ENCODE results near the gene TTC28.
"Not testable (repeated sequence)": the region's sequence is repeated elsewhere in the genome, so short reads cannot be mapped to it uniquely, and the experiment has no call there.

Gene TTC28

DNA sequence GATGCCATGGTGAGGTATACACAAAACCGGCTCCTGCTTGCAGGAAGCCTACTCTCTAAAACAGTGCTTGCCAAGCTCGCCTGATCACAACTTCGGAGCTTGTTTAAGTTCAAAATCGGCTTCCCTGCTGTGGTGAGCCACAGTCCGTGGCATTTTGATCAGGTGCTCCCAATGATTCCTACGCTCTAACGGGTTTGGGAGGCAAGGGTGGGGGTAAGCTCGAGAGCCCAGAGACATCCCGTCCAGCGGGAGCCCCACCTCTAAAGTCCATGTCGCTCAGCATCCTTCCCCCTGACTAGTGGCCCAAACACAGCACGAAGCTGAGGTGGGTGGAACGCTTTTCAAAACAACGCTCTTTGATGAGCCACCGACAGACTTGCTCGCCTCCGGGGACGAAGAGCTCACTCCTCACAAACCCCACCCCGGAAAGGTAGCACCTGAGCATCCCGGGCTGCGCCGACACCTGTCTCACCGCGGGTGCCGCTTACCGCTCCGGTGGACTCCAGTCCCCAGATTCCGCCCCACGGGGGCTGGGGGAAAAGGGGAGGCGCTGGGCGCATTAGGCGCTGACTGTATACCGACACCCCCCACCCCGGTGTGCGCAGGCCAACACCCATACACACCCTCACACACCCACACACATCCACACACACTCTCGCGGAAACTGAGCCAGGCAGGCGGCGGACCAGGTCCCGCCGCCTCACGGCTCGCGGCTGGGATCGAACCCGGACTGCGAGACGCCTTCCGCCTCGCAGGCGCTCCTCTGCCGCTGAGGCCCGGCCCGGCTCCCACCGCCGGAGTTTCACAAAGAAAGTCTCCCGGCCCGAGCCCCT, 646 bp downstream of the TTC28 start (continued):
- TF ChIP-seq, protein P1, sequence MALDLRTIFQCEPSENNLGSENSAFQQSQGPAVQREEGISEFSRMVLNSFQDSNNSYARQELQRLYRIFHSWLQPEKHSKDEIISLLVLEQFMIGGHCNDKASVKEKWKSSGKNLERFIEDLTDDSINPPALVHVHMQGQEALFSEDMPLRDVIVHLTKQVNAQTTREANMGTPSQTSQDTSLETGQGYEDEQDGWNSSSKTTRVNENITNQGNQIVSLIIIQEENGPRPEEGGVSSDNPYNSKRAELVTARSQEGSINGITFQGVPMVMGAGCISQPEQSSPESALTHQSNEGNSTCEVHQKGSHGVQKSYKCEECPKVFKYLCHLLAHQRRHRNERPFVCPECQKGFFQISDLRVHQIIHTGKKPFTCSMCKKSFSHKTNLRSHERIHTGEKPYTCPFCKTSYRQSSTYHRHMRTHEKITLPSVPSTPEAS (tag by site-specific recombination; IDR thresholded peaks at IDR 0.05), result peak; percentile 71
- TF ChIP-seq ZNF335 (tag by site-specific recombination; conservative IDR thresholded peaks at IDR 0.05) (peak; percentile 25), ZBTB17 (tag by site-specific recombination; IDR thresholded peaks at IDR 0.05) (peak; percentile 62; the same call in 1 of the 2 replicates), EGR2 (tag by site-specific recombination; IDR thresholded peaks at IDR 0.05; ENCODE audit: low read depth) (peak; percentile 71; the same call in 1 of the 2 replicates), ZFHX2 (tag by site-specific recombination; conservative IDR thresholded peaks at IDR 0.05) (peak; percentile 76), SP2 (tag by site-specific recombination; IDR thresholded peaks at IDR 0.05) (peak; percentile 30; the same call in 1 of the 2 replicates), KLF8 (tag by site-specific recombination; IDR thresholded peaks at IDR 0.05) (peak; percentile 72; the same call in 1 of the 2 replicates), ZNF792 (tag by site-specific recombination; IDR thresholded peaks at IDR 0.05) (peak; percentile 94), SP3 (tag by site-specific recombination; IDR thresholded peaks at IDR 0.05) (peak; percentile 41; the same call in 1 of the 2 replicates)

DNA sequence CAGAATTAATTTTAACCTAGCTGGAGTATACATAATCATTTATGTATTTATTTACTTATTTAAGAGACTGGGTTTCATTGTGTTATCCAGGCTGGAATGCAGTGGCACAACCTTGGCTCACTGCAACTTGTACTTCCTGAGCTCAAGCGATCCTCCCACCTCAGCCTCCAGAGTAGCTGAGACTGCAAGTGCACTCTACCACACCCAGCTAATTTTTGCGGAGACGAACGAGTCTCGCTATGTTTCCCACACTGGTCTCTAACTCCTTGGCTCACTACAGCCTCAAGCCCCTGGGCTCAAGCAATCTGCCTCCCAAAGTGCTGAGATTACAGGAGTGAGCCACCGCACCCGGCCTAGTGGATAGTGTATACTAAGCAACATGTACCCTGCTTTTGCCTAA, 1.5 kb downstream of the TTC28 start:
- H3K27ac ChIP-seq (ENCODE audit: extremely low read depth, low read depth, low read length); H3K4me3 ChIP-seq (ENCODE audit: low read depth, low read length); H3K9me3 ChIP-seq (ENCODE audit: control insufficient read depth, insufficient read depth, low read depth, low read length); H3K4me1 ChIP-seq (ENCODE audit: control insufficient read depth, insufficient read depth, low read length); H3K36me3 ChIP-seq (ENCODE audit: control insufficient read depth in 2 of 2, insufficient read depth in 1 of 2, low read length in 2 of 2): not testable (repeated sequence)
- ChIA-PET CTCF (interaction anchor here (1.4 kb wide), 1 partner anchor 77 kb away, joined by 3 read pairs; no protein-coding TSS in a partner anchor), POLR2A (interaction anchor here (0.7 to 1.0 kb wide), 2 partner anchors 17 to 35 kb away, joined by 3 to 4 read pairs; no protein-coding TSS in a partner anchor)
- peak; percentile 53; the same call in 1 of the 2 replicates for TF ChIP-seq ZNF394 (tag by site-specific recombination; IDR thresholded peaks at IDR 0.05; ENCODE audit: borderline replicate concordance)

DNA sequence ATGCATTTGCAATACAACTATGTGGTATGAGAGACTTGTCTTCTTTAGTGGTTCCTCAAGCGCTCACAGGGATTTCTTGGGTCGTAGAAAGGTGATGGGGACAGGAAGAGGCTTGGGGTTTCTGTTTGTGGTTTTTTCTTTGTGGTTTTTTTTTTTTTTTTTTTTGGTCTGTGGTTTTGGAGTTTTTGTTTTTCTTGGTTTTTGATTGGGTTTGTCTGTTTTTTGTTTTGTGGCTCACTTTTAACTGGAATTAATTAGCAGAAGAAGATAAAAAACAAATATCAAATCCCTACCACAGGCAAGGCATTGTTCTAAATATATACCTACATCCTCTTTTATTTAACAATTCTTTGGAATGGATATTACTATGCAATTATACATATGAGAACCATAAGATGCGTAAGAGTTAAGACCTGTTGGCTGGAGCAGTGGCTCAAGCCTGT, 5.5 kb downstream of the TTC28 start:
- peaks cover 6% of the 10 kb centered on the region for H3K4me1 ChIP-seq (ENCODE audit: control insufficient read depth, insufficient read depth, low read length)
- ChIA-PET CTCF (interaction anchor here (0.7 to 1.0 kb wide), 2 partner anchors 263 to 622 kb away, joined by 4 to 5 read pairs; no protein-coding TSS in a partner anchor), POLR2A (no interaction called here)
- TF ChIP-seq, protein P2, sequence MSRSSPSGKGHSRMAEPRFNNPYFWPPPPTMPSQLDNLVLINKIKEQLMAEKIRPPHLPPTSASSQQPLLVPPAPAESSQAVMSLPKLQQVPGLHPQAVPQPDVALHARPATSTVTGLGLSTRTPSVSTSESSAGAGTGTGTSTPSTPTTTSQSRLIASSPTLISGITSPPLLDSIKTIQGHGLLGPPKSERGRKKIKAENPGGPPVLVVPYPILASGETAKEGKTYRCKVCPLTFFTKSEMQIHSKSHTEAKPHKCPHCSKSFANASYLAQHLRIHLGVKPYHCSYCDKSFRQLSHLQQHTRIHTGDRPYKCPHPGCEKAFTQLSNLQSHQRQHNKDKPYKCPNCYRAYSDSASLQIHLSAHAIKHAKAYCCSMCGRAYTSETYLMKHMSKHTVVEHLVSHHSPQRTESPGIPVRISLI (tag by site-specific recombination; IDR thresholded peaks at IDR 0.05), result 0 out of 2 replicates have a peak, but pooled peaks have one; percentile 31
- 0 out of 2 replicates have a peak, but pooled peaks have one; percentile 10 for TF ChIP-seq FEZF1 (tag by site-specific recombination; IDR thresholded peaks at IDR 0.05)
- TF ChIP-seq ZNF785 (tag by site-specific recombination; IDR thresholded peaks at IDR 0.05), result no peak
- TF ChIP-seq, protein P3, sequence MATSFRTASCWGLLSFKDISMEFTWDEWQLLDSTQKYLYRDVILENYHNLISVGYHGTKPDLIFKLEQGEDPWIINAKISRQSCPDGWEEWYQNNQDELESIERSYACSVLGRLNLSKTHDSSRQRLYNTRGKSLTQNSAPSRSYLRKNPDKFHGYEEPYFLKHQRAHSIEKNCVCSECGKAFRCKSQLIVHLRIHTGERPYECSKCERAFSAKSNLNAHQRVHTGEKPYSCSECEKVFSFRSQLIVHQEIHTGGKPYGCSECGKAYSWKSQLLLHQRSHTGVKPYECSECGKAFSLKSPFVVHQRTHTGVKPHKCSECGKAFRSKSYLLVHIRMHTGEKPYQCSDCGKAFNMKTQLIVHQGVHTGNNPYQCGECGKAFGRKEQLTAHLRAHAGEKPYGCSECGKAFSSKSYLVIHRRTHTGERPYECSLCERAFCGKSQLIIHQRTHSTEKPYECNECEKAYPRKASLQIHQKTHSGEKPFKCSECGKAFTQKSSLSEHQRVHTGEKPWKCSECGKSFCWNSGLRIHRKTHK (tag by site-specific recombination; IDR thresholded peaks at IDR 0.05), result no peak
- 0 out of 2 replicates have a peak, but pooled peaks have one; percentile 12 for TF ChIP-seq OSR2 (tag by site-specific recombination; IDR thresholded peaks at IDR 0.05)
- no peak for TF ChIP-seq ZNF530 (tag by site-specific recombination; IDR thresholded peaks at IDR 0.05; ENCODE audit: low read depth)
- no peak for TF ChIP-seq ZFP37 (tag by site-specific recombination; IDR thresholded peaks at IDR 0.05)
- no peak for TF ChIP-seq ZNF510 (tag by site-specific recombination; IDR thresholded peaks at IDR 0.05; ENCODE audit: insufficient replicate concordance)
- TF ChIP-seq GLI4 (tag by site-specific recombination; IDR thresholded peaks at IDR 0.05), result no peak
- TF ChIP-seq, protein P4, sequence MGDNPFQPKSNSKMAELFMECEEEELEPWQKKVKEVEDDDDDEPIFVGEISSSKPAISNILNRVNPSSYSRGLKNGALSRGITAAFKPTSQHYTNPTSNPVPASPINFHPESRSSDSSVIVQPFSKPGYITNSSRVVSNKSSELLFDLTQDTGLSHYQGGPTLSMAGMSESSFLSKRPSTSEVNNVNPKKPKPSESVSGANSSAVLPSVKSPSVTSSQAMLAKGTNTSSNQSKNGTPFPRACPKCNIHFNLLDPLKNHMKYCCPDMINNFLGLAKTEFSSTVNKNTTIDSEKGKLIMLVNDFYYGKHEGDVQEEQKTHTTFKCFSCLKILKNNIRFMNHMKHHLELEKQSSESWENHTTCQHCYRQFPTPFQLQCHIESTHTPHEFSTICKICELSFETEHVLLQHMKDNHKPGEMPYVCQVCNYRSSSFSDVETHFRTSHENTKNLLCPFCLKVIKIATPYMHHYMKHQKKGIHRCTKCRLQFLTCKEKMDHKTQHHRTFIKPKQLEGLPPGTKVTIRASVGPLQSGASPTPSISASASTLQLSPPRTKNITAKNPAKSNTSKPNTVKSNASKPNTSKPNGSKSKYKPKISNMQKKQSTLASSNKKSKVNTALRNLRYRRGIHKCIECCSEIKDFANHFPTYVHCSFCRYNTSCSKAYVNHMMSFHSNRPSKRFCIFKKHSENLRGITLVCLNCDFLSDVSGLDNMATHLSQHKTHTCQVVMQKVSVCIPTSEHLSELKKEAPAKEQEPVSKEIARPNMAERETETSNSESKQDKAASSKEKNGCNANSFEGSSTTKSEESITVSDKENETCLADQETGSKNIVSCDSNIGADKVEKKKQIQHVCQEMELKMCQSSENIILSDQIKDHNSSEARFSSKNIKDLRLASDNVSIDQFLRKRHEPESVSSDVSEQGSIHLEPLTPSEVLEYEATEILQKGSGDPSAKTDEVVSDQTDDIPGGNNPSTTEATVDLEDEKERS (tag by site-specific recombination; IDR thresholded peaks at IDR 0.05), result no peak
- H3K36me3 ChIP-seq (ENCODE audit: control insufficient read depth in 2 of 2, insufficient read depth in 1 of 2, low read length in 2 of 2), result peaks cover 0 to 6% of the 10 kb centered on the region in 2 experiments; a peak in 2 of 3 replicates
- H3K4me3 ChIP-seq (ENCODE audit: low read depth, low read length), result no peak overlapping the region
- no peak overlapping the region for H3K27ac ChIP-seq (ENCODE audit: extremely low read depth, low read depth, low read length)
- no peaks in the 10 kb centered on the region for H3K9me3 ChIP-seq (ENCODE audit: control insufficient read depth, insufficient read depth, low read depth, low read length)

All from HEK293 (cell line).